Fibroblast of lung (primary cell): ENCODE data around the gene TBC1D12. TPM values are rescaled to one million over a fixed set of nuclear protein-coding genes. Genes with fewer than 3 reads are reported as not detected.

Experiments
- DNase-seq, 2 donors: peaks; one replicate each; pipeline versions ENCODE4 v3.0.0 to v3.0.0-alpha.2; 2010; ENCODE audit warnings: low read depth in 2 of 2
- H2AFZ ChIP-seq: 2 replicates; pipeline ENCODE4 v1.5.1; 2012; ENCODE audit warnings: low read length, control low read depth, inconsistent platforms
- H3K27ac ChIP-seq: 2 replicates; pipeline ENCODE4 v1.5.1; 2011; ENCODE audit warnings: low read length, control low read depth; ENCODE audit not compliant: insufficient read depth
- H3K27me3 ChIP-seq: 2 replicates; pipeline ENCODE4 v1.5.1; 2011; ENCODE audit warnings: mild to moderate bottlenecking, low read length; ENCODE audit not compliant: control insufficient read depth, insufficient read depth
- H3K36me3 ChIP-seq: 2 replicates; pipeline ENCODE4 v1.5.1; 2011; ENCODE audit warnings: low read length; ENCODE audit not compliant: control insufficient read depth, insufficient read depth
- H3K4me1 ChIP-seq: 2 replicates; pipeline ENCODE4 v1.5.1; 2011; ENCODE audit warnings: low read length; ENCODE audit not compliant: control insufficient read depth, insufficient read depth; ENCODE audit errors: extremely low read depth
- H3K4me2 ChIP-seq: 2 replicates; pipeline ENCODE4 v1.5.1; 2011; ENCODE audit warnings: low read length, control low read depth; ENCODE audit not compliant: insufficient read depth; ENCODE audit errors: extremely low read depth
- H3K4me3 ChIP-seq, 4 experiments: fragments of 200-600 bp in 1 of 4; sonication (generic) in 1 of 4; replicated peaks in 1 of 4; 2 replicates each; pipeline ENCODE4 v1.5.1; 2011 to 2016; ENCODE audit warnings: low read length in 4 of 4, low read depth in 3 of 4, mild to moderate bottlenecking in 3 of 4, control low read depth in 2 of 4, inconsistent platforms in 1 of 4, mixed read lengths in 1 of 4; ENCODE audit not compliant: insufficient read depth in 1 of 4; ENCODE audit errors: control extremely low read depth in 1 of 4
- H3K79me2 ChIP-seq: 2 replicates; pipeline ENCODE4 v1.5.1; 2012; ENCODE audit warnings: mild to moderate bottlenecking, low read length, inconsistent platforms; ENCODE audit not compliant: control insufficient read depth, insufficient read depth
- H3K9ac ChIP-seq: 2 replicates; pipeline ENCODE4 v1.5.1; 2011; ENCODE audit warnings: mild to moderate bottlenecking, low read length, control low read depth; ENCODE audit not compliant: insufficient read depth
- H3K9me3 ChIP-seq: 2 replicates; pipeline ENCODE4 v1.5.1; 2012; ENCODE audit warnings: low read depth, low read length; ENCODE audit not compliant: control insufficient read depth, insufficient read depth
- H4K20me1 ChIP-seq: 2 replicates; pipeline ENCODE4 v1.5.1; 2011; ENCODE audit warnings: low read length; ENCODE audit not compliant: control insufficient read depth, insufficient read depth; ENCODE audit errors: extremely low read depth
- EZH2 ChIP-seq: IDR thresholded peaks from 2 replicates; pipeline ENCODE4 v1.5.1; 2012; ENCODE audit warnings: low read length, control low read depth, mild to moderate bottlenecking; ENCODE audit errors: missing control alignments
- polyA plus RNA-seq, 2 donors: library from polyadenylated mRNA; depleted of rRNA in 1 of 2; stranded (reverse) in 1 of 2; unstranded in 1 of 2; fragments of >200 nt; gene quantifications; 2 replicates each; pipeline ENCODE4 v1.2.1, GENCODE V29; 2011 to 2012; ENCODE audit warnings: missing spikeins in 1 of 2
- total RNA-seq: library from RNA; depleted of rRNA; stranded (reverse); fragments of >200 nt; gene quantifications from 2 replicates; pipeline ENCODE4 v1.2.1, GENCODE V29; 2014
- TF ChIP-seq, protein P1 (sequence below), 2 donors: IDR thresholded peaks in 1 of 2; conservative IDR thresholded peaks in 1 of 2; 1 replicate in 1 of 2; 2 replicates in 1 of 2; pipeline ENCODE4 v1.5.1; 2011 to 2012; ENCODE audit warnings: low read length in 2 of 2, control low read depth in 1 of 2, inconsistent platforms in 1 of 2, low read depth in 1 of 2, mild to moderate bottlenecking in 1 of 2

The TBC1D12 gene
- total and polyA plus RNA-seq, 2 donors (not counting 1 experiment from before 2014, with no cell fraction given), result 7.8 to 13.9 TPM

DNA sequence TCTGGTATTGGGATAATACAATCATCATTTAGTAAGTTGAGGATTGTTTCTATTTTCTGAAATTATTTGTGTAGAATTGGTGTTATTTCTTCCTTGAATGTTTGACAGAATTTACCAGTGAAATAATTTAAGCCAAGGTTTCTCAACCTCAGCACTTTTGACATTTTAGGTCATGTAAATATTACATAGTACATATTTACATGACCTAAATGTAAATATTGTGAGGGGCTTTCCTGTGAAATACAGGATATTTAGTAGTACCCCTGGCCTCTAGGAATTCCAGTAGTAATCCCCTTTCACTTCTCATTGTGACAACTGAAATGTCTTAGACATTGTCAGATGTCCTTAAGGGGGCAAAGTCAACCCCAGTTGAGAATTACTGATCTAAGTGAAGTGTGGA, 59.8 kb downstream of the TBC1D12 start:
- H3K27me3 ChIP-seq, result no peaks in the 10 kb centered on the region
- no peak overlapping the region for H3K9ac ChIP-seq
- no peaks in the 10 kb centered on the region for H3K79me2 ChIP-seq
- H2AFZ ChIP-seq, result no peak overlapping the region
- H3K4me3 ChIP-seq, result no peak overlapping the region
- TF ChIP-seq, protein P1, sequence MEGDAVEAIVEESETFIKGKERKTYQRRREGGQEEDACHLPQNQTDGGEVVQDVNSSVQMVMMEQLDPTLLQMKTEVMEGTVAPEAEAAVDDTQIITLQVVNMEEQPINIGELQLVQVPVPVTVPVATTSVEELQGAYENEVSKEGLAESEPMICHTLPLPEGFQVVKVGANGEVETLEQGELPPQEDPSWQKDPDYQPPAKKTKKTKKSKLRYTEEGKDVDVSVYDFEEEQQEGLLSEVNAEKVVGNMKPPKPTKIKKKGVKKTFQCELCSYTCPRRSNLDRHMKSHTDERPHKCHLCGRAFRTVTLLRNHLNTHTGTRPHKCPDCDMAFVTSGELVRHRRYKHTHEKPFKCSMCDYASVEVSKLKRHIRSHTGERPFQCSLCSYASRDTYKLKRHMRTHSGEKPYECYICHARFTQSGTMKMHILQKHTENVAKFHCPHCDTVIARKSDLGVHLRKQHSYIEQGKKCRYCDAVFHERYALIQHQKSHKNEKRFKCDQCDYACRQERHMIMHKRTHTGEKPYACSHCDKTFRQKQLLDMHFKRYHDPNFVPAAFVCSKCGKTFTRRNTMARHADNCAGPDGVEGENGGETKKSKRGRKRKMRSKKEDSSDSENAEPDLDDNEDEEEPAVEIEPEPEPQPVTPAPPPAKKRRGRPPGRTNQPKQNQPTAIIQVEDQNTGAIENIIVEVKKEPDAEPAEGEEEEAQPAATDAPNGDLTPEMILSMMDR (conservative IDR thresholded peaks at IDR 0.05 in 1 of 2, IDR thresholded peaks at IDR 0.05 in 1 of 2; ENCODE audit: low read depth in 1 of 2, low read length in 2 of 2), result no peak
- no peak for TF ChIP-seq EZH2
- no peak overlapping the region for H3K27ac ChIP-seq
- H4K20me1 ChIP-seq, result no peaks in the 10 kb centered on the region
- H3K4me2 ChIP-seq, result no peak overlapping the region
- DNase-seq, result no peak
- H3K36me3 ChIP-seq, result no peaks in the 10 kb centered on the region
- H3K9me3 ChIP-seq, result no peaks in the 10 kb centered on the region
- no peaks in the 10 kb centered on the region for H3K4me1 ChIP-seq

- Histone ChIP-seq H3K9ac (no peak overlapping the region), H3K27ac (no peak overlapping the region), H3K4me1 (no peaks in the 10 kb centered on the region), H3K4me2 (no peak overlapping the region), H2AFZ (no peak overlapping the region), H3K4me3 (no peak overlapping the region), H3K9me3 (no peaks in the 10 kb centered on the region), H3K27me3 (no peaks in the 10 kb centered on the region), H3K36me3 (no peaks in the 10 kb centered on the region), H3K79me2 (no peaks in the 10 kb centered on the region), H4K20me1 (no peaks in the 10 kb centered on the region)
- DNase-seq, result no peak
- no peak for TF ChIP-seq EZH2
- TF ChIP-seq, protein P1 (conservative IDR thresholded peaks at IDR 0.05 in 1 of 2, IDR thresholded peaks at IDR 0.05 in 1 of 2; ENCODE audit: low read depth in 1 of 2, low read length in 2 of 2), result no peak
Observed at GRCh38 chr10:94465684-94466083, 63.3 kb downstream of the TBC1D12 start.

GRCh38 chr10:94481410-94481809, 79.1 kb downstream of the TBC1D12 start:
- Histone ChIP-seq H3K4me2 (no peak overlapping the region), H3K9ac (no peak overlapping the region), H3K36me3 (no peaks in the 10 kb centered on the region), H3K4me1 (no peaks in the 10 kb centered on the region), H4K20me1 (no peaks in the 10 kb centered on the region), H2AFZ (no peak overlapping the region), H3K79me2 (no peaks in the 10 kb centered on the region), H3K4me3 (no peak overlapping the region), H3K27ac (no peak overlapping the region), H3K27me3 (no peaks in the 10 kb centered on the region), H3K9me3 (no peaks in the 10 kb centered on the region)
- no peak for DNase-seq
- TF ChIP-seq EZH2, result no peak
- TF ChIP-seq, protein P1 (conservative IDR thresholded peaks at IDR 0.05 in 1 of 2, IDR thresholded peaks at IDR 0.05 in 1 of 2; ENCODE audit: low read depth in 1 of 2, low read length in 2 of 2), result no peak
